ENCODE measurements around the gene NDE1.
"Not testable (repeated sequence)": the region's sequence is repeated elsewhere in the genome, so short reads cannot be mapped to it uniquely, and the experiment has no call there.

DNA sequence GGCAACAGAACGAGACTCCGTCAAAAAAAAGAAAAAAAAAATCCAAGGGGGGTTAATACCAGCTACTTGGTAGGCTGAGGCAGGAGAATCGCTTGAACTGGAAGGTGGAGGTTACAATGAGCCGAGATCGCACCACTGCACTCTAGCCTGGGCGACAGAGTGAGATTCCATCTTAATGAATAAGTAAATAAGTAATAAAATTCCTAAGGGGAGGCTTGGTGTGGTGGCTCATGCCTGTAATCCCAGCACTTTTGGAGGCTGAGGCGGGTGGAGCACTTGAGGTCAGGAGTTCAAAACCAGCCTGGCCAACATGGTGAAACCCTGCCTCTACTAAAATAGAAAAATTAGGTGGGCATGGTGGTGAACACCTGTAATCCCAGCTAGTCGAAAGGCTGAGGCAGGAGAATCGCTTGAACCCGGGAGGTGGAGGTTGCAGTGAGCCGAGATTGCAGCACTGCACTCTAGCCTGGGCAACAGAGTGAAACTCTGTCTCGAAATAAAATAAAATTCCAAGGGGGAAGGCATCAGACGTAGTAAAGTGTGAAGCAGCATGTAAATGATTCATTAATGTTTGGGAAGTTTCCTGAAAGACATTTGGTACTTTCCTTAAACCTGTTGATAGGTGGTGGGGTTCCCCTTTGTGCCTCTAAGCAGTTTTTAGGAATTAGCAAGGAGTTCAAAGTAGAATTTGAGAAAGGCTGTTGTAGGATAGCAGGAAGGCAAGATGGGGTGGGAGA is 3.3 kb upstream of the NDE1 start:
- TF ChIP-seq, protein P1, sequence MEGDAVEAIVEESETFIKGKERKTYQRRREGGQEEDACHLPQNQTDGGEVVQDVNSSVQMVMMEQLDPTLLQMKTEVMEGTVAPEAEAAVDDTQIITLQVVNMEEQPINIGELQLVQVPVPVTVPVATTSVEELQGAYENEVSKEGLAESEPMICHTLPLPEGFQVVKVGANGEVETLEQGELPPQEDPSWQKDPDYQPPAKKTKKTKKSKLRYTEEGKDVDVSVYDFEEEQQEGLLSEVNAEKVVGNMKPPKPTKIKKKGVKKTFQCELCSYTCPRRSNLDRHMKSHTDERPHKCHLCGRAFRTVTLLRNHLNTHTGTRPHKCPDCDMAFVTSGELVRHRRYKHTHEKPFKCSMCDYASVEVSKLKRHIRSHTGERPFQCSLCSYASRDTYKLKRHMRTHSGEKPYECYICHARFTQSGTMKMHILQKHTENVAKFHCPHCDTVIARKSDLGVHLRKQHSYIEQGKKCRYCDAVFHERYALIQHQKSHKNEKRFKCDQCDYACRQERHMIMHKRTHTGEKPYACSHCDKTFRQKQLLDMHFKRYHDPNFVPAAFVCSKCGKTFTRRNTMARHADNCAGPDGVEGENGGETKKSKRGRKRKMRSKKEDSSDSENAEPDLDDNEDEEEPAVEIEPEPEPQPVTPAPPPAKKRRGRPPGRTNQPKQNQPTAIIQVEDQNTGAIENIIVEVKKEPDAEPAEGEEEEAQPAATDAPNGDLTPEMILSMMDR (IDR thresholded peaks at IDR 0.05): not testable (repeated sequence)
- not testable (repeated sequence) for TF ChIP-seq POLR2A (IDR thresholded peaks at IDR 0.05)
